ENCODE data around the gene BNIP5. TPM values are rescaled to one million over a fixed set of nuclear protein-coding genes. Genes with fewer than 3 reads are reported as not detected.

BNIP5 gene
- total and polyA plus RNA-seq, 12 donors = 0.04 to 0.11 TPM; not detected in 10

DNA sequence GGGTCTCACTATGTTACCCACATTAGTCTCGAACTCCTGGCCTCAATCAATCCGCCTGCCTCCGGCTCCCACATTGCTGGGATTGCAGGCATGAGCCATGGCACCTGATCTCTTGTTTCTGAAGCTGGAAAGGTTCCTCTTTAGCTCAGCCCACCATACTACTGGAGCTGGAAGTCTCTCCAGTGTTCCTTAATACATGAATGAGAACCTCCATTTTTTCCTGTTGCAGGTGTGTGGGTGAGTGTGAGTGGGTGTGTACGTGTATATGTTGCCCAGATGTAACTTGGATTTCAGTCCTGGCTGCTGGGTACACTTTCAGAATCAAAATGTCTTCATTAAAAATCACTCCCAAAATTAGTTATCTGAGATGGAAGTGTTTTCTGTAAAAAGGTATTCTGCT lies 55.7 kb downstream of the BNIP5 start:
- TF ChIP-seq, protein P1, sequence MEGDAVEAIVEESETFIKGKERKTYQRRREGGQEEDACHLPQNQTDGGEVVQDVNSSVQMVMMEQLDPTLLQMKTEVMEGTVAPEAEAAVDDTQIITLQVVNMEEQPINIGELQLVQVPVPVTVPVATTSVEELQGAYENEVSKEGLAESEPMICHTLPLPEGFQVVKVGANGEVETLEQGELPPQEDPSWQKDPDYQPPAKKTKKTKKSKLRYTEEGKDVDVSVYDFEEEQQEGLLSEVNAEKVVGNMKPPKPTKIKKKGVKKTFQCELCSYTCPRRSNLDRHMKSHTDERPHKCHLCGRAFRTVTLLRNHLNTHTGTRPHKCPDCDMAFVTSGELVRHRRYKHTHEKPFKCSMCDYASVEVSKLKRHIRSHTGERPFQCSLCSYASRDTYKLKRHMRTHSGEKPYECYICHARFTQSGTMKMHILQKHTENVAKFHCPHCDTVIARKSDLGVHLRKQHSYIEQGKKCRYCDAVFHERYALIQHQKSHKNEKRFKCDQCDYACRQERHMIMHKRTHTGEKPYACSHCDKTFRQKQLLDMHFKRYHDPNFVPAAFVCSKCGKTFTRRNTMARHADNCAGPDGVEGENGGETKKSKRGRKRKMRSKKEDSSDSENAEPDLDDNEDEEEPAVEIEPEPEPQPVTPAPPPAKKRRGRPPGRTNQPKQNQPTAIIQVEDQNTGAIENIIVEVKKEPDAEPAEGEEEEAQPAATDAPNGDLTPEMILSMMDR (IDR thresholded peaks at IDR 0.05) = no peak
- no peak for TF ChIP-seq POLR2A (IDR thresholded peaks at IDR 0.05)
- H3K4me3 ChIP-seq = no peak overlapping the region
- intact Hi-C loops (cut with DNase I) = no loop called here
- H3K4me1 ChIP-seq (replicated peaks in 1 of 2) = no peaks in the 10 kb centered on the region
- H3K27ac ChIP-seq = no peak overlapping the region
- no peaks in the 10 kb centered on the region for H3K36me3 ChIP-seq (replicated peaks in 1 of 2)
- H3K27me3 ChIP-seq = no peaks in the 10 kb centered on the region
- WGBS, 4 donors = 91 to 97% (median 91%) methylated on average over 4 of the region's 4 CpGs
- H3K9me3 ChIP-seq (replicated peaks in 1 of 3) = no peaks in the 10 kb centered on the region
- DNase-seq = no peak

DNA sequence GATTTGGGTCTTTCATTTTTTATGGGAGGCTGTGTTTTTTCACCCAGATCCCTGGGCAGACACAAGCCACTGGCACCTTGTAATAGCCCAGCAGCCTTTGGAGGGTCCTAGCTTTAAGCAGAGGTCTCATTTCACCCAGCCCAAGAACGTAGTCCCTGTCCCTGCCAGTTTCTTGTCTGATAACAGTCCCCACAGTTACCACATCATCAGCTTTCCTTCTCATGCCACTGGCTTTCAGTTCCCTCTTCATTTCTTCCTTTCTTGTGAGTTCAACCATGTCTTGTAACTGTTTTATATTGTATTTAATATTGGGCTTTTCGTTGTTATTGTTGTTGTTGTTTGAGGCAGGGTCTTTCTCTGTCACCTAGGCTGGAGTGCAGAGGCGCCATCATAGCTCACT lies 56.2 kb downstream of the BNIP5 start:
- H3K27me3 ChIP-seq = no peaks in the 10 kb centered on the region
- H3K4me1 ChIP-seq (replicated peaks in 1 of 2) = no peaks in the 10 kb centered on the region
- 66 to 76% (median 69%) methylated on average over 3 of the region's 3 CpGs for WGBS, 4 donors
- no peak for DNase-seq
- H3K4me3 ChIP-seq = no peak overlapping the region
- intact Hi-C loops (cut with DNase I) = no loop called here
- TF ChIP-seq, protein P1 (IDR thresholded peaks at IDR 0.05) = no peak
- TF ChIP-seq POLR2A (IDR thresholded peaks at IDR 0.05) = no peak
- no peaks in the 10 kb centered on the region for H3K36me3 ChIP-seq (replicated peaks in 1 of 2)
- no peaks in the 10 kb centered on the region for H3K9me3 ChIP-seq (replicated peaks in 1 of 3)
- H3K27ac ChIP-seq = no peak overlapping the region

DNA sequence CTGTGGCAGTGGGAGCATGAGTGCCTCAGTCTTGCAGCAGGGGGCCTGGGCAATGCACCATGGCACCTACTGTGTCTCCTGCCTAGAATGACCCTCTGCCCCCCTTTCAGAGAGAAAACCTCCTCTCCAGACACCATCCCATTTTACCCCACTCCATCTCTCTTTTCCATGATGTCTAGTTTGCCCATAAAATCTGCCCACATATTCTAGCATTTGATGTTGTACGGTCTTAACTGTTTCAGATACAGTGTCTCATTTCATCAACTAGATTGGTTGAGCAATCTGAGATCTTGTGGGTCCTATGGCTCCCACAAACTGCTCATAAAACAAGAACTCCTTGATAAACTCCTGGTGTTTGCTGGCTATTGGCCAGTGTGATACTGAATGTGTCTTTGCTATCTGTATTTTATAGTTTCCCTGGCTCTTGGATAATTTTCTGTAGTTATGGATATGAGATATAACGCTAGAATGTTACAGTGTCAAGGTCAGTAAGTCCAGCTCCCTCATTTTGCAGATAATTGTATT lies 58.7 kb downstream of the BNIP5 start:
- intact Hi-C loops (cut with DNase I) = no loop called here
- Histone ChIP-seq H3K27me3 (no peaks in the 10 kb centered on the region), H3K4me1 (replicated peaks in 1 of 2) (no peaks in the 10 kb centered on the region), H3K27ac (no peak overlapping the region), H3K36me3 (replicated peaks in 1 of 2) (no peaks in the 10 kb centered on the region), H3K9me3 (replicated peaks in 1 of 3) (no peaks in the 10 kb centered on the region), H3K4me3 (no peak overlapping the region)
- no peak for DNase-seq
- no peak for TF ChIP-seq POLR2A (IDR thresholded peaks at IDR 0.05)
- TF ChIP-seq, protein P1 (IDR thresholded peaks at IDR 0.05) = no peak
- WGBS, 4 donors = 60 to 66% (median 64%) methylated on average over 2 of the region's 2 CpGs

DNA sequence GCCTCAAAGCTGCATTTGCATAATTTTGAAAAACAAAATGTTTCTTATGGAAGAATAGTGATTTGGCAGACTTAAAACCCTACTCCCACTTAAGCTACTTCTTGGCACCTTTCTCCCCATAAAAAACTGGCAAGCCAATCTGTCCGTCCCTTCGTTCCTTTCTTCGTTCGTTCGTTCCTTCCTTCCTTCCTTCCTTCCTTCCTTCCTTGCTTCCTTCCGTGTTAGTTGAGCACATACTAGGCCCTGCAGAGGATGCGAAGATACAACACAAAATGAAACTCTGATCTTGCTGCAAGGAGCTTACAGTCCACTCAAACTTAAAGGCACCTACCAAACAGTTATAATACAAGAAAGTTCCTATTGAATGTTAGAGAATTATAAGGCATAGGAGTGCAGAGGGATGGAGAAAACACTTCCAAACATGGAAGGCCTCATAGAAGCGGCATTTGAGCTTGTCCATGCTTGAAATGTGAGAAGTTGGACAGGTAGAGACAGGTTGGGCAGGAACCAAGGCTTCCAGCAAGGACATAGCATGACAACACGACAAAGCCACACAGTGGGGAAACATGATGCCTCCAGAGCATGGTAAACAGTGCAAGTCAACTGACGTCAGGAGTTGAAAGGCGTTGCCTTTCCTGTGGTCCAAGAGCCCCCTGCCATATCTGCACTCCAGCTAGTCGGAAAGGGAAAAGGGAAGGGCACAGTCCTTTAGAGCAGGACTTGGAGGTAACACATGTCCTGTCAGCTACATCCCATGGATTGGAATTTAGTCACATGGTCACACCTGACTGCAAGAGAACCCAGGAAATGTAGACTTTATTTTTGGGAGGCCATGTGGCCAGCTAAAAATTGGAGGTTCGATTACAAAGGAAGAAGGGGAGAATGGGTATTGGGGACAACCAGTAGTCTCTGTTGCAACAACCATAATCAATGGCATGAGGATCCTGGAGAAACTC lies 59.8 kb downstream of the BNIP5 start:
- 80 to 86% (median 82%) methylated on average over 13 of the region's 13 CpGs for WGBS, 4 donors
- H3K27me3 ChIP-seq = no peaks in the 10 kb centered on the region
- H3K9me3 ChIP-seq (replicated peaks in 1 of 3) = no peaks in the 10 kb centered on the region
- TF ChIP-seq POLR2A (IDR thresholded peaks at IDR 0.05) = no peak
- DNase-seq = no peak
- no peak overlapping the region for H3K27ac ChIP-seq
- H3K4me1 ChIP-seq (replicated peaks in 1 of 2) = no peaks in the 10 kb centered on the region
- H3K4me3 ChIP-seq = no peak overlapping the region
- intact Hi-C loops (cut with DNase I) = no loop called here
- no peaks in the 10 kb centered on the region for H3K36me3 ChIP-seq (replicated peaks in 1 of 2)
